ENCODE data around the gene PGGHG.
"Not testable (repeated sequence)": the region's sequence is repeated elsewhere in the genome, so short reads cannot be mapped to it uniquely, and the experiment has no call there.

Gene PGGHG

DNA sequence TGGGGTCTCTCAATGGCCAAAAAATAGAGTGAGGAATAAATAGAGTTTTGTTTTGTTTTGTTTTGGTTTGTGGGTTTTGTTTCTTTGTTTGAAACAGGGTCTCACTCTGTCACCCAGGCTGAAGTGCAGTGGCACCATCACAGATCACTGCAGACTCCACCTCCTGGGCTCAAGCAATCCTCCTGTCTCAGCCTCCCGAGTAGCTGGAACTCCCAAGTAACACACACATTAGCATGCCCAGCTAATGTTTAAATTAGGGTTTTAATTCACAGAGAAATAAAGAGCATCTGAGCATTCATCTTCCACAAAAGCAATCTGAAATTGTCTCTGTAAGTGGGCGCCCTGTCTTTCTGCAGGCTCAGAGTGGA lies 40.9 kb downstream of the PGGHG start:
- DNase-seq (ENCODE audit: low read depth) = no peak
- no peak overlapping the region for H3K4me3 ChIP-seq (ENCODE audit: low read depth, low read length)
- TF ChIP-seq, protein P1, sequence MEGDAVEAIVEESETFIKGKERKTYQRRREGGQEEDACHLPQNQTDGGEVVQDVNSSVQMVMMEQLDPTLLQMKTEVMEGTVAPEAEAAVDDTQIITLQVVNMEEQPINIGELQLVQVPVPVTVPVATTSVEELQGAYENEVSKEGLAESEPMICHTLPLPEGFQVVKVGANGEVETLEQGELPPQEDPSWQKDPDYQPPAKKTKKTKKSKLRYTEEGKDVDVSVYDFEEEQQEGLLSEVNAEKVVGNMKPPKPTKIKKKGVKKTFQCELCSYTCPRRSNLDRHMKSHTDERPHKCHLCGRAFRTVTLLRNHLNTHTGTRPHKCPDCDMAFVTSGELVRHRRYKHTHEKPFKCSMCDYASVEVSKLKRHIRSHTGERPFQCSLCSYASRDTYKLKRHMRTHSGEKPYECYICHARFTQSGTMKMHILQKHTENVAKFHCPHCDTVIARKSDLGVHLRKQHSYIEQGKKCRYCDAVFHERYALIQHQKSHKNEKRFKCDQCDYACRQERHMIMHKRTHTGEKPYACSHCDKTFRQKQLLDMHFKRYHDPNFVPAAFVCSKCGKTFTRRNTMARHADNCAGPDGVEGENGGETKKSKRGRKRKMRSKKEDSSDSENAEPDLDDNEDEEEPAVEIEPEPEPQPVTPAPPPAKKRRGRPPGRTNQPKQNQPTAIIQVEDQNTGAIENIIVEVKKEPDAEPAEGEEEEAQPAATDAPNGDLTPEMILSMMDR (IDR thresholded peaks at IDR 0.05; ENCODE audit: control insufficient read depth, extremely low read depth, insufficient read depth) = no peak

DNA sequence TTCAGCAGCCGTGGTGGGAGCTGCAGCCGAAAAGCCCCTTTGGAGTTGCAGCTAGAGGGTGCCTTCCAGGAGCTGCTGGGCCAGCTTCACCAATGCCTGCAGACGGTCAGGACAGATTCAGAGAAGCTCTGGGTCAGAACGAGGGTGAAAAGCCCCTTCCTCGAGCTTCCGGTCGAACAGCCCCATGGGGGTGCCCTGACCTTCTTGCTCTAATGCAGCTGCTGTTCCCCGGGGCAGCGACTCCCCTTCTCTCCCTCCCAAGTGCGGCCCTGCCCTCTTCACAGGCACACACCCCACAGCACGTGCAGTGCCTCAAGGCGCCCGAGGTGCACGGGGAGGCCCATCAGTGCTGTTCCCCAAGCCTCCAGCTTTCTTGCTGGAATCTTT lies 41.4 kb downstream of the PGGHG start:
- TF ChIP-seq, protein P1 (IDR thresholded peaks at IDR 0.05; ENCODE audit: control insufficient read depth, extremely low read depth, insufficient read depth) = no peak
- DNase-seq (ENCODE audit: low read depth) = no peak
- H3K4me3 ChIP-seq (ENCODE audit: low read depth, low read length) = no peak overlapping the region

DNA sequence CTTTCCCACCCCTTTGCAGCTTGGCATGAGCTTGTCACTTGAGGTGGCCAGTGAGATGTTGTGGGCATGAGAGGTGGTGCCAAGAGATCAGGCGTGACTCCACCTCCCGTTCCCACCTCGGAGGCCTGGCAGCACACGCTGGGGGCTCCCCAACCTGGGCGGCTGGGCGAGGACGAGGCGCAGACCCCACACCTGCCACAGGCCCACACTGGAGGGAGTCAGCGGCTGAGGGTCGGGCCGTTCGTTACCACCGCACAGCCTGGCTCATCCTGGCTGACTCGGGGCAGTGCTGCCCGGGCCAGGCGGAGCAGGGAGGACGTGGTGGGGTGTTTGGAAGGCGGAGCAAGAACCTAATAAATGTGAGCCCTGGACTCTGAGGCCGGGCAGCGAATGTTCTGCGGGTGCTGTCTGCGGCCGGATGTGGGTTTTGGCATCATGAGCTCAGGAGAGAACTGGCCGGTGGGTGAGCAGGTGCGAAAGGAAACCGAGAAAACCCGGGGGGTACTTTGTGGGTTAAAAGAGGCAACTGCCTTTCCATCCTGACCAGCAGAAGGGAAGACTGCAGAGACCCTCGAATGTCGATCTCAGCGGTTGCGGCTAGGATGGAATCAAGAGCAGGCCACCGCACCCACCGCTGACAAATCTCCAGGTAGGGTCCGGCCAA lies 41.9 kb downstream of the PGGHG start:
- H3K4me3 ChIP-seq (ENCODE audit: low read depth, low read length) = no peak overlapping the region
- DNase-seq (ENCODE audit: low read depth) = no peak
- TF ChIP-seq, protein P1 (IDR thresholded peaks at IDR 0.05; ENCODE audit: control insufficient read depth, extremely low read depth, insufficient read depth) = no peak

DNA sequence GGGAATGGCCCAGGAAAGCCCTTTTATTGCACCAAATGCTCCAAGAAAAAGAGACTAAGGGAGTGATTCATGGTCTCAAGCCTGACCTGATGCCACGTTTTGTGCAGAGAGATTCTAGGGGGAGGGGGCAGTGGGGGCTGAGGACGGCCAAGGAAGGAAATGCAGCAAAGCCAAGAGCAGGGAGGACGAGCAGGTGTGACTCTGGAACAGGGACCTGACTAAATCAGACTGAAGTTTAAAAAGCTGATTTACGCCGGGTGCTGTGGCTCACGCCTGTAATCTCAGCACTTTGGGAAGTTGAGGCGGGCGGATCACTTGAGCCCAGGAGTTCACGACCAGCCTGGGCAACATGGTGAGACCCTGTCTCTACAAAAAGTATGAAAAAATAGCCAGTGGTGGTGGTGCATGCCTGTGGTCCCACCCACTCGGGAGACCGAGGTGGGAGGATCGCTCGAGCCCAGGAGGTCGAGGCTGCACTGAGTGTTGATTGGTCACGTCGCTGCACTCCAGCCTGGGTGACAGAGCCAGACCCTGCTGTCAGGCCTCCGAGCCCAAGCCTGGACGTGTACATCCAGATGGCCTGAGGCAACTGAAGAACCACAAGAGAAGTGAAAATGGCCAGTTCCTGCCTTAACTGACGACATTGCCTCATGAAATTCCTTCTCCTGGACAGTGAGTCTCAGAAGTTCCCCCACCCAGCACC lies 42.6 kb downstream of the PGGHG start:
- no peak for DNase-seq (ENCODE audit: low read depth)
- no peak overlapping the region for H3K4me3 ChIP-seq (ENCODE audit: low read depth, low read length)
- TF ChIP-seq, protein P1 (IDR thresholded peaks at IDR 0.05; ENCODE audit: control insufficient read depth, extremely low read depth, insufficient read depth) = no peak

DNA sequence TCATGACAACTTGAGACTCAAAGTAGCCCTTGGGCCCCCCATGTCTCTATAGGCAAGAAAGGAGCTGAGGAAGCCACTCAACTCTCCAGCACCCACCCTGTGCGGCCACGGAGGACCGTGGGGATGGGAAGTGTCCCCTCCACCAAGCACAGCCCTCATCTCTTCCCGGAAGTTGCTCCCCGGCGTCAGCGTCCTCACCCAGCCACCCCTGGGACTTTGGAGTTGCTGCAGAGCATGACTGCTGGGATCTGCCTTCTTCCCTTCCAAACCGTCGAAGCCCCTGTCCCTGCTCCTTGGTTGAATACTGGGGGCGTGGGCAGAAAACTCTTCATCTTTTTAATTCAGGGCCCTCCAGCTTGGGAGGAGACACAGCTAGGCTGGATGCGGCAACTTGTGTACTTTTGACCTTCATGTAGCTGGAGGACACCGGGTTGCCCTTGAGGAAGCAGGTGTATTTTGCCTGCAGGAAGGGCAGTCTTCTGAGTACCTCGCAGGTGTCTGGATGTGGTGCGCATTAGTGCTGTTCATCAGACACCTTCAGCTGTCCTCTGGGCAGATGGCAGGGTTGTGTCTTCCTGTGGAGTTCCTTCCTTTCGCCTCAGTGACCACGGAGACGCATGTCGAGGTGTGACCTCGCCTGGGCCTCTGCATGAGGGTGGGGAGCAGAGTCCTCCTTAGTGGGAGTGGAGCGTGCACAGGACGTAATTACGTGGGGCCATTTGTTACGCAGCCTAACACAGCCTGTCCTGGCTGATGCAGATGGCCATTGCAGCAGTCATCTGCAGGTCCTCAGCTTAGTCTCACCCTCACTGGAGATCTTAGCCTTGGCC lies 43.9 kb downstream of the PGGHG start:
- no peak overlapping the region for H3K4me3 ChIP-seq (ENCODE audit: low read depth, low read length)
- TF ChIP-seq, protein P1 (IDR thresholded peaks at IDR 0.05; ENCODE audit: control insufficient read depth, extremely low read depth, insufficient read depth) = no peak
- no peak for DNase-seq (ENCODE audit: low read depth)

DNA sequence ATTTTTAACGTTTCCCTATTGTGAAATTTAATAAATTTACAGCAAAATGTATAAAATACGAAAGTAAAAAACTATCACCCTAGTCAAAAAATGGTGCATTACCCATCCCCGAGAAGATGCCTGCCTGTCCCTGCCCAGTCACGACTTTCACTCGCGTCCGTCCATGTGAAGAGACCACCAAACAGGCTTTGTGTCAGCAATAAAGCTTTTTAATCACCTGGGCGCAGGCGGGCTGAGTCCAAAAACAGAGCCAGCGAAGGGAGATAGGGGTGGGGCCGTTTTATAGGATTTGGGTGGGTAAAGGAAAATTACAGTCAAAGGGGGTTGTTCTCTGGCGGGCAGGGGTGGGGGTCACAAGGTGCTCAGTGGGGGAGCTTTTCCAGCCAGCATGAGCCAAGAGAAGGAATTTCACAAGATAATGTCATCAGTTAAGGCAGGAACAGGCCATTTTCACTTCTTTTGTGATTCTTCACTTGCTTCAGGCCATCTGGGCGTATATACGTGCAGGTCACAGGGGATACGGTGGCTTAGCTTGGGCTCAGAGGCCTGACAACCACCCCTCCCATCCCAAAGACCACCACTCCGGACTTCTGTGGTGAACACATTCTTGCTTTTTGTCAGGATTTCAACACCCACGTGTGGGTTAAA lies 44.8 kb downstream of the PGGHG start:
- not testable (repeated sequence) for DNase-seq (ENCODE audit: low read depth); H3K4me3 ChIP-seq (ENCODE audit: low read depth, low read length)

Measured in LNCaP clone FGC (cell line).